Ishikawa (cell line): Measurements from ENCODE around the gene RTN1.

Experiments
- CEBPB ChIP-seq: IDR thresholded peaks from 2 replicates; pipeline ENCODE4 v1.6.1; 2012
- CREB1 ChIP-seq: IDR thresholded peaks from 2 replicates; pipeline ENCODE4 v1.6.1; 2012; ENCODE audit warnings: low read depth
- EGR1 ChIP-seq: IDR thresholded peaks from 2 replicates; pipeline ENCODE4 v1.6.1; 2012
- EP300 ChIP-seq: IDR thresholded peaks from 2 replicates; pipeline ENCODE4 v1.6.1; 2012; ENCODE audit warnings: borderline replicate concordance
- FOXM1 ChIP-seq: IDR thresholded peaks from 2 replicates; pipeline ENCODE4 v1.6.1; 2012; ENCODE audit warnings: low read depth, borderline replicate concordance
- MAX ChIP-seq: IDR thresholded peaks from 2 replicates; pipeline ENCODE4 v1.6.1; 2012
- RAD21 ChIP-seq: IDR thresholded peaks from 2 replicates; pipeline ENCODE4 v1.6.1; 2012; ENCODE audit warnings: low read depth
- REST ChIP-seq: IDR thresholded peaks from 2 replicates; pipeline ENCODE4 v1.6.1; 2012; ENCODE audit warnings: low read depth, mild to moderate bottlenecking
- TAF1 ChIP-seq: IDR thresholded peaks from 2 replicates; pipeline ENCODE4 v1.6.1; 2012; ENCODE audit warnings: low read depth, mild to moderate bottlenecking
- TCF12 ChIP-seq: IDR thresholded peaks from 2 replicates; pipeline ENCODE4 v1.6.1; 2012; ENCODE audit warnings: low read depth
- TEAD4 ChIP-seq: IDR thresholded peaks from 2 replicates; pipeline ENCODE4 v1.6.1; 2012
- USF1 ChIP-seq: IDR thresholded peaks from 2 replicates; pipeline ENCODE4 v1.6.1; 2012

GRCh38 chr14:59755409-59756135 is 115.0 kb downstream of the RTN1 start:
- TF ChIP-seq REST (no peak), EGR1 (no peak), RAD21 (no peak), CREB1 (no peak), EP300 (no peak), TAF1 (no peak), TEAD4 (no peak), MAX (no peak), FOXM1 (no peak), CEBPB (no peak), USF1 (no peak), TCF12 (no peak)
